WERI-Rb-1 (cell line): ENCODE results near the gene PRSS1.
"Not testable (repeated sequence)": the region's sequence is repeated elsewhere in the genome, so short reads cannot be mapped to it uniquely, and the experiment has no call there.

Experiments used
- DNase-seq: peaks from one replicate; pipeline ENCODE4 v3.0.0-alpha.2; 2020
- H3K27ac ChIP-seq: fragments of 250-450 bp; sonication (Bioruptor Pico); 2 replicates; pipeline ENCODE4 v1.5.1; 2020; ENCODE audit warnings: mild to moderate bottlenecking, moderate library complexity
- H3K27me3 ChIP-seq: fragments of 250-450 bp; sonication (Bioruptor Pico); 2 replicates; pipeline ENCODE4 v1.5.1; 2021; ENCODE audit warnings: mild to moderate bottlenecking, low read depth, moderate library complexity; ENCODE audit not compliant: insufficient read depth, severe bottlenecking
- H3K36me3 ChIP-seq: fragments of 250-450 bp; sonication (Bioruptor Pico); 2 replicates; pipeline ENCODE4 v1.5.1; 2020; ENCODE audit warnings: mild to moderate bottlenecking, moderate library complexity
- H3K4me3 ChIP-seq: 2 replicates; pipeline ENCODE4 v1.5.1; 2011; ENCODE audit warnings: low read depth, mild to moderate bottlenecking, control low read depth, low read length
- H3K9me3 ChIP-seq: fragments of 250-450 bp; sonication (Bioruptor Pico); 2 replicates; pipeline ENCODE4 v1.5.1; 2021; ENCODE audit warnings: mild to moderate bottlenecking, moderate library complexity; ENCODE audit not compliant: severe bottlenecking
- TF ChIP-seq, protein P1 (sequence below): IDR thresholded peaks from 2 replicates; pipeline ENCODE4 v1.5.1; 2011; ENCODE audit warnings: low read depth, mild to moderate bottlenecking, control low read depth, inconsistent platforms, low read length

Gene PRSS1

DNA sequence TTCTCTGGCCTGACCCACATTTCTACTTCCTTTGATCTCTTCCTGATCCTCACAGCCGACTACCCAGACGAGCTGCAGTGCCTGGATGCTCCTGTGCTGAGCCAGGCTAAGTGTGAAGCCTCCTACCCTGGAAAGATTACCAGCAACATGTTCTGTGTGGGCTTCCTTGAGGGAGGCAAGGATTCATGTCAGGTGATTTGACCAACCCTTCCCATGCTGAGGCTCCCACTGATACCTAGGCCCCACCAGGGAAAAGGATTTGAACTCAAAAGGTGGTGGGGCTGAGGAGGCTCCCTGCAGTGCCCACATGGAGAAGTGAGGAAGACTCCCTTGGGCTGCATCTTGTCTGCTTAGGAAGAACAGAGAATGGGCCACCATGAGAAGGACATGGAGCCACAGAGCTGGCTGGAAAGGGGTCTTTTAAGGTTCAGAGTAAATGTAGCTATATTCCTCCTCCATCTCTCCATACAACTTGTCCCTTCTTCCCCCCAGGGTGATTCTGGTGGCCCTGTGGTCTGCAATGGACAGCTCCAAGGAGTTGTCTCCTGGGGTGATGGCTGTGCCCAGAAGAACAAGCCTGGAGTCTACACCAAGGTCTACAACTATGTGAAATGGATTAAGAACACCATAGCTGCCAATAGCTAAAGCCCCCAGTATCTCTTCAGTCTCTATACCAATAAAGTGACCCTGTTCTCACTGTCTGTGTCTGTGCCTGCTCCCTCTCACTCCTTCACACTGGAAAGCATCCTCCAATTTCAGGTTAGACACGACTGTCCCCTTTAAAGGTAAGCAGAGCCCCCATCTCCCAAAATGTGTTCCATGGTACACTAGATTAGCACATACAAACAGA lies 3.3 kb downstream of the PRSS1 start:
- Histone ChIP-seq H3K36me3 (no peaks in the 10 kb centered on the region), H3K4me3 (no peak overlapping the region), H3K9me3 (peaks cover 2% of the 10 kb centered on the region), H3K27ac (no peak overlapping the region), H3K27me3 (no peaks in the 10 kb centered on the region)
- DNase-seq, result no peak
- TF ChIP-seq, protein P1, sequence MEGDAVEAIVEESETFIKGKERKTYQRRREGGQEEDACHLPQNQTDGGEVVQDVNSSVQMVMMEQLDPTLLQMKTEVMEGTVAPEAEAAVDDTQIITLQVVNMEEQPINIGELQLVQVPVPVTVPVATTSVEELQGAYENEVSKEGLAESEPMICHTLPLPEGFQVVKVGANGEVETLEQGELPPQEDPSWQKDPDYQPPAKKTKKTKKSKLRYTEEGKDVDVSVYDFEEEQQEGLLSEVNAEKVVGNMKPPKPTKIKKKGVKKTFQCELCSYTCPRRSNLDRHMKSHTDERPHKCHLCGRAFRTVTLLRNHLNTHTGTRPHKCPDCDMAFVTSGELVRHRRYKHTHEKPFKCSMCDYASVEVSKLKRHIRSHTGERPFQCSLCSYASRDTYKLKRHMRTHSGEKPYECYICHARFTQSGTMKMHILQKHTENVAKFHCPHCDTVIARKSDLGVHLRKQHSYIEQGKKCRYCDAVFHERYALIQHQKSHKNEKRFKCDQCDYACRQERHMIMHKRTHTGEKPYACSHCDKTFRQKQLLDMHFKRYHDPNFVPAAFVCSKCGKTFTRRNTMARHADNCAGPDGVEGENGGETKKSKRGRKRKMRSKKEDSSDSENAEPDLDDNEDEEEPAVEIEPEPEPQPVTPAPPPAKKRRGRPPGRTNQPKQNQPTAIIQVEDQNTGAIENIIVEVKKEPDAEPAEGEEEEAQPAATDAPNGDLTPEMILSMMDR, result no peak

DNA sequence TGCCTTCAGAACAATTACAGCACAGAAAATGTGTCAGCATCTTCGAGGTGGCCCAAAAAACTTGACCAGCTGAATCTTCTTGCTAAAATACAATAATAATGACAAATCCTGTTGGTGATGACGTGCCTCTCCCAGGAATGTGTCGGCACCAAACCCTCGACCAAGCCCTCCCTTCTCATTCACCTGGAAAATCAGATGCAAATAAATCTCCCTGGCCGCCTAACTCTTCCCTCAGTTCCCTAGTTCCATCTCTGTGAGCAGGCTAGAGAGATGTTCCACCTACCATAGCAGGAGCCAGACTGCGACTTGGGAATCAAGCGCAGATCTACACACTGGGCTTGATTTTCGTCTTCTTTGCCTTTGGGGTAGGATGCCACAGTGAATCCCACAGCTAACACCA lies 4.1 kb downstream of the PRSS1 start:
- no peaks in the 10 kb centered on the region for H3K36me3 ChIP-seq
- no peak for DNase-seq
- H3K4me3 ChIP-seq, result no peak overlapping the region
- TF ChIP-seq, protein P1, result no peak
- peaks cover 2% of the 10 kb centered on the region for H3K9me3 ChIP-seq
- no peak overlapping the region for H3K27ac ChIP-seq
- H3K27me3 ChIP-seq, result no peaks in the 10 kb centered on the region

DNA sequence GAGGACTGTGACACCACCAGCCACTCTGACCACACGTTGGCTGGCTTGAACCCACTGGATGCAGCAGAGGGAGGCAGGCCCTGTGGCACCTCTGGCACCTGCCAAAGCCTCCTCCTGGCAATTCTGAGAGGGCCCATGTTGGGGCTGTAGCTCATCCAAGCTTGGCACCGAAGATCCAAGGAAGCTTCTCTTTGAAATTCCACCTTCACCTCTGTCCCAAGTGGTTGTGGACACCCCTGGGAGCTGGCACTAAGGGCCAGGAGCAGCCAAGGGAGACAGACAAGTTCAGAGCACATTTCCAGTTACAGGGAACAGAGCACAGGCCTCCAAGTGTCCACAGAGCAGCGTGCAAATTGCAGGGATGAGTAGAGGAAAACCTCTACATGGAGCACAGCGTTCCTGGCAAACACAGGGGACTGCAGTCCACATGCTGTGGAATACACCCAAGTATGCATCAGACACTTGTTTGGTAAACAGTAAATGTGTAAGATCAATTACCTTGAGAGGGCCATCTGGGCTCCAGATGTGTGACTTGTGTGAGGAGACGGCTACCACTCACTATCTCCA lies 4.7 kb downstream of the PRSS1 start:
- not testable (repeated sequence) for H3K27ac ChIP-seq, DNase-seq, H3K4me3 ChIP-seq, H3K27me3 ChIP-seq, H3K9me3 ChIP-seq, H3K36me3 ChIP-seq

DNA sequence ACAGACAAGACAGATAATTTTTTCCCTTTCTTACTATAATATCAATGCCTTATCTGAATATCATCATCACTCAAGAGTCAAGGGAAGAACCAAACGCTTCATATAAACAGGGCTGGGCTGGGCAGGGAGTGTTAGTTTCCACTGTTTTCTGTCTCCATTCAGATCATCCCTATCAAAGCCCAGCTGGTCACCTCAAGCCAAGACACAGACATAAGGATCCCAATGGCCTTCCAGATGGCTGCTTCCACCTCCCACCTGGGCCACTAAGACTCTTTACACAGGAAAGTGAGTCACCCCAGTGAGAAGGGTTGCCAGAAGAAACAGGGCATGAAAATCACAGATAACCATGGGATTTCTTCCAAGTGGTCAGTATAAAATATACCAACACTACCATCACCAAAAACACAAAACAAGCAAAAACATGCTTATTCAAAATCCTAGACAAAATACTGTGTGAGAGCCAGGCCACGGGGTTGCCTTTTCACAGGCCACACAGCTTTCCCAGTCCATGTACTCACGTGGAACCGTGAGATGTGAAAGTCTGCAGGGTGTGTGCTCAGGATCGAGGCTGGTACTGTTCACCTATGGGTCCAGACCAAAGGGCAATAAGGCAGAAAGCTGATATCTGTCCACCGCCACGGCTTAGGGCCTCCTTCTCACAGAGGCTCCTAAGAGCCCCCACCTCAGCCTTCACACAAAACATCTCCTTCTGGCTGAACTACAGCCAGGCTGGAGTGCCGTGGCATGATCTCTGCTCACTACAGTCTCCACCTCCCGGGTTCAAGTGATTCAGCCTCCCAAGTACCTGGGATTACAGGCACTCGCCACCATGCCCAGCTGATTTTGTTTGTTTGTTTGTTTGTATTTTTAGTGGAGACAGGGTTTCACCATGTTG lies 5.7 kb downstream of the PRSS1 start:
- Histone ChIP-seq H3K36me3 (no peaks in the 10 kb centered on the region), H3K27me3 (no peaks in the 10 kb centered on the region), H3K4me3 (no peak overlapping the region), H3K9me3 (peaks cover 2% of the 10 kb centered on the region), H3K27ac (0 out of 2 replicates have a peak overlapping the region, but pooled peaks have one; percentile 34)
- DNase-seq, result peak; percentile 65
- TF ChIP-seq, protein P1, result no peak

DNA sequence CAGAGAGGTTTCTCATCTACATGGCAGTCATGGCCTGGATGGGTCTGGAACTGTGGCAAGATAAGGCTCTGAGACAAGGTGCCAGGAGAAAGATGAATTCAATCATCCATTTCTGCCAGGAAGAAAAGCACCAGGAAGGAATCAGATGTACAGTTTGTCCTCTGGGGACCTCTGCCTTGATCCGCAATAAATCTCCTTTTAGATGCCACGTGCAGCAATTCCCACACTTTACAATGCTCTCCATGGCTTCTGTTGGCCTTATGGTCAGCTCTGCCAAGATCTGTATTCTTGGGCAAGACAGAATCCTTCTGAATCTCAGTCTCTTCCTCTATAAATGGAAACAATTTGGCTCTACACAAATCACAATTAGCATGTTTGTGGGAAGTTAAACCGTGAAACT lies 9.0 kb downstream of the PRSS1 start:
- not testable (repeated sequence) for H3K36me3 ChIP-seq, H3K4me3 ChIP-seq, H3K27me3 ChIP-seq, H3K27ac ChIP-seq, H3K9me3 ChIP-seq
- DNase-seq, result peak; percentile 51

DNA sequence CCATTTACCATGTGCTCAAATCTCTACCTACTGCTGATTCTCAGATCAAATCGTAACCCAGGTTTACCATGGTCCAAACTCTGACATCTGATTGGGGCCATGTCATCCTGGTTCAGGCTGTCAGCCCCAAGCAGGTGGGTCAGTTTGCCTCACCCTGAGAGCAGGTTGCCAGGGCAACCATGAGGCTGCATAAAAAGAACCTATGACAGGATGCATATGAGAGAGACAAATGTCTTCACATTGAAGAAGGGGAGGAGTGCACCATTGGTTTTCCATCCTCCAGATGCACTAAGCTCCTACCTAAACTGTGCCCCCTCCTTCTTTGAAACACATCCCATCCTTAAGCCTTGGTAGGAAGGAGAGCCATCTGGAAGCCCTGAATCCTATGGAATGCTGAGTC lies 10.2 kb downstream of the PRSS1 start:
- no peaks in the 10 kb centered on the region for H3K9me3 ChIP-seq
- H3K27me3 ChIP-seq, result no peaks in the 10 kb centered on the region
- H3K36me3 ChIP-seq, result no peaks in the 10 kb centered on the region
- TF ChIP-seq, protein P1, result no peak
- no peak for DNase-seq
- no peak overlapping the region for H3K4me3 ChIP-seq
- H3K27ac ChIP-seq, result no peak overlapping the region
